GM23248 (cell line): Measurements from ENCODE around the gene HTT. TPM values are rescaled to one million over a fixed set of nuclear protein-coding genes. Genes with fewer than 3 reads are reported as not detected.

Source experiments
- DNase-seq: peaks from one replicate; pipeline ENCODE4 v3.0.0-alpha.2; 2015
- H2AFZ ChIP-seq: fragments of 200-600 bp; sonication (generic); 2 replicates; pipeline ENCODE4 v1.6.1; 2016; ENCODE audit warnings: antibody characterized with exemption
- H3F3A ChIP-seq: fragments of 200-600 bp; sonication (generic); 2 replicates; pipeline ENCODE4 v1.6.1; 2016; ENCODE audit warnings: mild to moderate bottlenecking, antibody characterized with exemption, mixed run types; ENCODE audit not compliant: insufficient read depth
- H3K27ac ChIP-seq: fragments of 200-600 bp; sonication (generic); 2 replicates; pipeline ENCODE4 v1.5.1; 2016; ENCODE audit warnings: mild to moderate bottlenecking
- H3K27me3 ChIP-seq: fragments of 200-600 bp; sonication (generic); replicated peaks from 2 replicates; pipeline ENCODE4 v1.6.1; 2016; ENCODE audit warnings: mild to moderate bottlenecking; ENCODE audit not compliant: insufficient read depth
- H3K36me3 ChIP-seq: fragments of 200-600 bp; sonication (generic); 2 replicates; pipeline ENCODE4 v1.6.1; 2016; ENCODE audit warnings: low read depth, mild to moderate bottlenecking
- H3K4me1 ChIP-seq: fragments of 200-600 bp; sonication (generic); 2 replicates; pipeline ENCODE4 v1.6.1; 2016; ENCODE audit warnings: mild to moderate bottlenecking; ENCODE audit not compliant: insufficient read depth
- H3K4me2 ChIP-seq: fragments of 200-600 bp; sonication (generic); one replicate; pipeline ENCODE4 v1.6.1; 2016; ENCODE audit warnings: mild to moderate bottlenecking; ENCODE audit not compliant: unreplicated experiment
- H3K4me3 ChIP-seq: fragments of 200-600 bp; sonication (generic); 2 replicates; pipeline ENCODE4 v1.5.1; 2016; ENCODE audit warnings: mild to moderate bottlenecking
- H3K79me2 ChIP-seq: fragments of 200-600 bp; sonication (generic); 2 replicates; pipeline ENCODE4 v1.6.1; 2016; ENCODE audit warnings: mild to moderate bottlenecking; ENCODE audit not compliant: insufficient read depth
- H3K9ac ChIP-seq: fragments of 200-600 bp; sonication (generic); 2 replicates; pipeline ENCODE4 v1.6.1; 2016; ENCODE audit warnings: mild to moderate bottlenecking
- H3K9me2 ChIP-seq: fragments of 200-600 bp; sonication (generic); 2 replicates; pipeline ENCODE4 v1.6.1; 2016; ENCODE audit warnings: mixed run types, mild to moderate bottlenecking, moderate library complexity; ENCODE audit not compliant: insufficient read depth
- H3K9me3 ChIP-seq: fragments of 200-600 bp; sonication (generic); one replicate; pipeline ENCODE4 v1.6.1; 2017; ENCODE audit warnings: low read depth
- H4K20me1 ChIP-seq: fragments of 200-600 bp; sonication (generic); 2 replicates; pipeline ENCODE4 v1.6.0; 2016; ENCODE audit not compliant: insufficient read depth
- EZH2 ChIP-seq: fragments of 200-600 bp; sonication (generic); IDR thresholded peaks from 2 replicates; pipeline ENCODE4 v1.6.1; 2018; ENCODE audit warnings: antibody characterized with exemption, mild to moderate bottlenecking; ENCODE audit not compliant: insufficient read depth, poor library complexity, severe bottlenecking
- EZH2phosphoT487 ChIP-seq: fragments of 200-600 bp; sonication (generic); IDR thresholded peaks from 2 replicates; pipeline ENCODE4 v1.6.1; 2018; ENCODE audit warnings: antibody characterized with exemption, moderate library complexity, mild to moderate bottlenecking, low read depth; ENCODE audit not compliant: insufficient read depth
- WGBS, 2 experiments: methylation state at CpG; one replicate each; pipeline ENCODE4 v1.1.6; 2015 to 2017; ENCODE audit warnings: low lambda C conversion rate in 2 of 2, low coverage in 1 of 2; ENCODE audit errors: missing lambda C conversion rate in 2 of 2; 5-methylcytosine and 5-hydroxymethylcytosine counted together
- in situ Hi-C: fragments of 300-500 bp; cut with MboI; formaldehyde crosslinking; loops from 2 replicates; pipeline ENCODE4 v1.15.0; 2020
- polyA plus RNA-seq: library from polyadenylated mRNA; unstranded; fragments of >200 nt; fragmentation: Nextera tagmentation; extraction: Ambion mirVana; gene quantifications from 2 replicates; pipeline ENCODE4 v1.2.1, GENCODE V29; 2016
- total RNA-seq: library from RNA; depleted of rRNA; stranded (reverse); fragments of >200 nt; shearing (Covaris generic); gene quantifications from 2 replicates; pipeline ENCODE4 v1.2.3, GENCODE V29; 2014

The HTT gene
- total and polyA plus RNA-seq, 2 experiments from 2014 or later, result 8.2 to 26.5 TPM

GRCh38 chr4:3071811-3072210, 2.7 kb upstream of the HTT start:
- Histone ChIP-seq H3K9me2 (no peaks in the 10 kb centered on the region), H3K27ac (peak overlapping the region; percentile 43), H3K4me2 (no peak overlapping the region), H3K9me3 (no peaks in the 10 kb centered on the region), H3K9ac (no peak overlapping the region), H3K27me3 (no peaks in the 10 kb centered on the region), H3K79me2 (peaks cover 16% of the 10 kb centered on the region), H2AFZ (peak overlapping the region; percentile 74), H3K36me3 (no peaks in the 10 kb centered on the region), H4K20me1 (no peaks in the 10 kb centered on the region), H3F3A (peaks cover 13% of the 10 kb centered on the region), H3K4me1 (peaks cover 17% of the 10 kb centered on the region), H3K4me3 (no peak overlapping the region)
- peak; percentile 60 for DNase-seq
- WGBS, 2 experiments, result 45 to 57% methylated on average over 7 of the region's 7 CpGs
- no peak for TF ChIP-seq EZH2
- no peak for TF ChIP-seq EZH2phosphoT487
- in situ Hi-C loops, result no loop called here

DNA sequence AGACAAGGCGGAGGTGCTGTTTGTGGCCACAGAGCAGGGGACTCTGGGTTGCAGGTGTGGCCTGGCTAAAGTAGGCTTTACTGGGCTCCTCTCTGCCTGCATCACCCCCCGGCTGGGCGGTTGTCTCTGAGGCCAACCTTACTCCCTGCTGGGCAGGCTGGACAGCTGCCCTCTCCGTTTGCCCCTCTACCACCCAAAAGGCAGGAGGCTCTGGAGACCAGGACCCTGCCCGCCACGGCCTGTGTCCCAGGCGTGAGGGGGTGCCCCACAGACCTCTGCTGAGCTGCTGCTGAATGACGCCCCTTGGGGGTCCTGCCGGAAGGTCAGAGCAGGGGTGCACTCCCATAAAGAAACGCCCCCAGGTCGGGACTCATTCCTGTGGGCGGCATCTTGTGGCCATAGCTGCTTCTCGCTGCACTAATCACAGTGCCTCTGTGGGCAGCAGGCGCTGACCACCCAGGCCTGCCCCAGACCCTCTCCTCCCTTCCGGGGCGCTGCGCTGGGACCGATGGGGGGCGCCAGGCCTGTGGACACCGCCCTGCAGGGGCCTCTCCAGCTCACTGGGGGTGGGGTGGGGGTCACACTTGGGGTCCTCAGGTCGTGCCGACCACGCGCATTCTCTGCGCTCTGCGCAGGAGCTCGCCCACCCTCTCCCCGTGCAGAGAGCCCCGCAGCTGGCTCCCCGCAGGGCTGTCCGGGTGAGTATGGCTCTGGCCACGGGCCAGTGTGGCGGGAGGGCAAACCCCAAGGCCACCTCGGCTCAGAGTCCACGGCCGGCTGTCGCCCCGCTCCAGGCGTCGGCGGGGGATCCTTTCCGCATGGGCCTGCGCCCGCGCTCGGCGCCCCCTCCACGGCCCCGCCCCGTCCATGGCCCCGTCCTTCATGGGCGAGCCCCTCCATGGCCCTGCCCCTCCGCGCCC, 1.1 kb upstream of the HTT start:
- peak overlapping the region; percentile 59 for H3K4me2 ChIP-seq
- TF ChIP-seq EZH2phosphoT487 (no peak), EZH2 (no peak)
- H3K9me3 ChIP-seq, result no peaks in the 10 kb centered on the region
- no peaks in the 10 kb centered on the region for H4K20me1 ChIP-seq
- H3K36me3 ChIP-seq, result no peaks in the 10 kb centered on the region
- peak overlapping the region; percentile 73 for H3K4me3 ChIP-seq
- H2AFZ ChIP-seq, result peak overlapping the region; percentile 85
- H3K27ac ChIP-seq, result no peak overlapping the region
- peaks cover 18% of the 10 kb centered on the region for H3K4me1 ChIP-seq
- H3F3A ChIP-seq, result peaks cover 13% of the 10 kb centered on the region
- H3K79me2 ChIP-seq, result peaks cover 32% of the 10 kb centered on the region
- DNase-seq, result no peak
- H3K9ac ChIP-seq, result peak overlapping the region; percentile 70
- no peaks in the 10 kb centered on the region for H3K27me3 ChIP-seq
- in situ Hi-C loops, result no loop called here
- 30 to 38% methylated on average over 25 to 35 of the region's 54 CpGs for WGBS, 2 experiments
- H3K9me2 ChIP-seq, result no peaks in the 10 kb centered on the region

- no peaks in the 10 kb centered on the region; the same call in 1 of the 2 replicates for H4K20me1 ChIP-seq
- no peaks in the 10 kb centered on the region for H3K36me3 ChIP-seq
- 1% methylated on average over 23 to 42 of the region's 60 CpGs for WGBS, 2 experiments
- H3K4me3 ChIP-seq, result peak overlapping the region; percentile 100
- H3K4me2 ChIP-seq, result peak overlapping the region; percentile 93
- peaks cover 48% of the 10 kb centered on the region for H3K79me2 ChIP-seq
- DNase-seq, result peak; percentile 89
- H3K4me1 ChIP-seq, result peaks cover 18% of the 10 kb centered on the region
- peak overlapping the region; percentile 94 for H3K27ac ChIP-seq
- peaks cover 13% of the 10 kb centered on the region for H3F3A ChIP-seq
- TF ChIP-seq EZH2, result no peak
- TF ChIP-seq EZH2phosphoT487, result no peak
- H2AFZ ChIP-seq, result peak overlapping the region; percentile 91
- no peaks in the 10 kb centered on the region for H3K27me3 ChIP-seq
- no peaks in the 10 kb centered on the region for H3K9me2 ChIP-seq
- in situ Hi-C loops, result no loop called here
- peak overlapping the region; percentile 98 for H3K9ac ChIP-seq
- no peaks in the 10 kb centered on the region for H3K9me3 ChIP-seq
Measured at GRCh38 chr4:3074846-3075651, 568 bp downstream of the HTT start.

DNA sequence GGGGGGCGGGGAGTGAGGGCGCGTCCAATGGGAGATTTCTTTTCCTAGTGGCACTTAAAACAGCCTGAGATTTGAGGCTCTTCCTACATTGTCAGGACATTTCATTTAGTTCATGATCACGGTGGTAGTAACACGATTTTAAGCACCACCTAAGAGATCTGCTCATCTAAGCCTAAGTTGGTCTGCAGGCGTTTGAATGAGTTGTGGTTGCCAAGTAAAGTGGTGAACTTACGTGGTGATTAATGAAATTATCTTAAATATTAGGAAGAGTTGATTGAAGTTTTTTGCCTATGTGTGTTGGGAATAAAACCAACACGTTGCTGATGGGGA, 1.1 kb downstream of the HTT start:
- no peaks in the 10 kb centered on the region for H3K9me3 ChIP-seq
- peak overlapping the region; percentile 91 for H2AFZ ChIP-seq
- no peaks in the 10 kb centered on the region for H3K36me3 ChIP-seq
- 1 to 2% methylated on average over 6 to 8 of the region's 8 CpGs for WGBS, 2 experiments
- peak overlapping the region; percentile 94 for H3K27ac ChIP-seq
- no peaks in the 10 kb centered on the region for H3K27me3 ChIP-seq
- H3K79me2 ChIP-seq, result peaks cover 54% of the 10 kb centered on the region
- H3K4me2 ChIP-seq, result peak overlapping the region; percentile 93
- peaks cover 18% of the 10 kb centered on the region for H3K4me1 ChIP-seq
- DNase-seq, result no peak
- no peaks in the 10 kb centered on the region; the same call in 1 of the 2 replicates for H4K20me1 ChIP-seq
- H3K9ac ChIP-seq, result peak overlapping the region; percentile 98
- H3K4me3 ChIP-seq, result peak overlapping the region; percentile 100
- TF ChIP-seq EZH2phosphoT487, result no peak
- no peak for TF ChIP-seq EZH2
- H3K9me2 ChIP-seq, result no peaks in the 10 kb centered on the region
- in situ Hi-C loops, result no loop called here
- peaks cover 12% of the 10 kb centered on the region for H3F3A ChIP-seq
